Stimulated activated naive CD8-positive, alpha-beta T cell treated with anti-CD3 and anti-CD28 coated beads, Interleukin-15, amount 100 ng/mL, for 72 hours (primary cell): Measurements from ENCODE around the gene SBF1.
A peak's percentile ranks its signal among the peaks of the same experiment; 100 is the strongest.
"Not testable (repeated sequence)": the region's sequence is repeated elsewhere in the genome, so short reads cannot be mapped to it uniquely, and the experiment has no call there.

Experiments
- ATAC-seq: fragments of 150-1000 bp; cut with Tn5 transposase; 2 replicates; pipeline ENCODE4 v1.10.0; 2021; ENCODE audit warnings: mild to moderate bottlenecking, moderate library complexity
- DNase-seq, 2 donors: peaks; one replicate each; pipeline ENCODE4 v3.0.0; 2021 to 2022
- H3K27ac Mint-ChIP-seq, 2 donors: one replicate each; pipeline ENCODE4 v1.8.0; 2022; ENCODE audit warnings: mild to moderate bottlenecking in 2 of 2, mixed read lengths in 2 of 2, moderate library complexity in 2 of 2
- H3K27me3 Mint-ChIP-seq: one replicate; pipeline ENCODE4 v1.8.0; 2022; ENCODE audit warnings: mixed read lengths
- H3K4me1 Mint-ChIP-seq: one replicate; pipeline ENCODE4 v1.8.0; 2022; ENCODE audit warnings: mild to moderate bottlenecking, mixed read lengths
- H3K4me3 Mint-ChIP-seq, 2 donors: one replicate each; pipeline ENCODE4 v1.8.0; 2022; ENCODE audit warnings: mild to moderate bottlenecking in 2 of 2, mixed read lengths in 2 of 2, moderate library complexity in 1 of 2
- H3K9me3 Mint-ChIP-seq, 2 donors: one replicate each; pipeline ENCODE4 v1.8.0; 2022; ENCODE audit warnings: mixed read lengths in 2 of 2

The SBF1 gene

GRCh38 chr22:50474710-50475651 lies at the start of gene SBF1:
Gene SBF1 (minus strand): TSS chr22:50475035. CDS start chr22:50474840, 195 bp downstream.
- ATAC-seq = peak; percentile 70
- H3K4me3 Mint-ChIP-seq = peak within 1 kb of the TSS; percentile 91 to 98
- no peaks in the 10 kb centered on the region for H3K9me3 Mint-ChIP-seq
- H3K27ac Mint-ChIP-seq = peak within 1 kb of the TSS; percentile 51 to 92
- H3K4me1 Mint-ChIP-seq = peaks cover 60% of the 10 kb centered on the region
- H3K27me3 Mint-ChIP-seq = peaks cover 6% of the 10 kb centered on the region
- peak; percentile 87 to 89 for DNase-seq

- ATAC-seq (no peak), DNase-seq (peak in 1 of 2 donors; percentile 25)
- Mint-ChIP-seq H3K27ac (peak overlapping the region; percentile 91 to 96), H3K9me3 (no peaks in the 10 kb centered on the region), H3K4me3 (peak overlapping the region; percentile 88 to 95), H3K4me1 (peaks cover 55% of the 10 kb centered on the region), H3K27me3 (no peaks in the 10 kb centered on the region)
These were observed 49.2 kb upstream of the SBF1 start for GRCh38 chr22:50523806-50524675.

GRCh38 chr22:50523458-50523805 lies 48.6 kb upstream of the SBF1 start:
- Mint-ChIP-seq H3K4me3 (peak overlapping the region in 1 of 2 donors; percentile 95), H3K9me3 (no peaks in the 10 kb centered on the region), H3K27me3 (no peaks in the 10 kb centered on the region), H3K4me1 (peaks cover 49% of the 10 kb centered on the region), H3K27ac (no peak overlapping the region)
- no peak for DNase-seq
- ATAC-seq = no peak

- Mint-ChIP-seq H3K4me3 (peak overlapping the region; percentile 24 to 26), H3K27ac (peak overlapping the region in 1 of 2 donors; percentile 89), H3K27me3 (no peaks in the 10 kb centered on the region), H3K4me1 (peaks cover 44% of the 10 kb centered on the region), H3K9me3 (no peaks in the 10 kb centered on the region)
- DNase-seq (peak in 1 of 2 donors; percentile 21), ATAC-seq (no peak)
These were observed 48.1 kb upstream of the SBF1 start for GRCh38 chr22:50522806-50523438.

- H3K9me3 Mint-ChIP-seq = no peaks in the 10 kb centered on the region
- DNase-seq (no peak), ATAC-seq (no peak)
- peak overlapping the region in 1 of 2 donors; percentile 17 for H3K4me3 Mint-ChIP-seq
- peaks cover 38% of the 10 kb centered on the region for H3K4me1 Mint-ChIP-seq
- no peaks in the 10 kb centered on the region for H3K27me3 Mint-ChIP-seq
- peak overlapping the region in 1 of 2 donors; percentile 95 for H3K27ac Mint-ChIP-seq
These were observed 47.5 kb upstream of the SBF1 start for GRCh38 chr22:50522208-50522805.

- peaks cover 32% of the 10 kb centered on the region for H3K4me1 Mint-ChIP-seq
- H3K27ac Mint-ChIP-seq = no peak overlapping the region
- no peak overlapping the region for H3K4me3 Mint-ChIP-seq
- H3K9me3 Mint-ChIP-seq = no peaks in the 10 kb centered on the region
- DNase-seq = no peak
- H3K27me3 Mint-ChIP-seq = no peaks in the 10 kb centered on the region
- no peak for ATAC-seq
These were observed 46.9 kb upstream of the SBF1 start for GRCh38 chr22:50521710-50522109.

GRCh38 chr22:50520826-50521453 lies 46.1 kb upstream of the SBF1 start:
- ATAC-seq (no peak), DNase-seq (no peak)
- Mint-ChIP-seq H3K9me3 (no peaks in the 10 kb centered on the region), H3K4me1 (peaks cover 33% of the 10 kb centered on the region), H3K4me3 (no peak overlapping the region), H3K27ac (no peak overlapping the region), H3K27me3 (no peaks in the 10 kb centered on the region)

GRCh38 chr22:50520184-50520583 lies 45.3 kb upstream of the SBF1 start:
- not testable (repeated sequence) for H3K27ac Mint-ChIP-seq, H3K9me3 Mint-ChIP-seq

GRCh38 chr22:50519151-50519550 lies 44.3 kb upstream of the SBF1 start:
- no peak for DNase-seq

More at GRCh38 chr22:50520184-50520583, 45.3 kb upstream of the SBF1 start:
- DNase-seq, ATAC-seq, H3K27me3 Mint-ChIP-seq, H3K4me3 Mint-ChIP-seq: not testable (repeated sequence)
- H3K4me1 Mint-ChIP-seq = peaks cover 37% of the 10 kb centered on the region

GRCh38 chr22:50518606-50519005 lies 43.8 kb upstream of the SBF1 start:
- Mint-ChIP-seq H3K9me3 (no peaks in the 10 kb centered on the region), H3K27me3 (no peaks in the 10 kb centered on the region)
- no peak for DNase-seq

More at GRCh38 chr22:50519151-50519550, 44.3 kb upstream of the SBF1 start:
- Mint-ChIP-seq H3K9me3 (no peaks in the 10 kb centered on the region), H3K4me1 (peaks cover 37% of the 10 kb centered on the region), H3K4me3 (no peak overlapping the region), H3K27ac (peak overlapping the region in 1 of 2 donors; percentile 37), H3K27me3 (no peaks in the 10 kb centered on the region)
- no peak for ATAC-seq

GRCh38 chr22:50517495-50518260 lies 42.8 kb upstream of the SBF1 start:
- Mint-ChIP-seq H3K27ac (peak overlapping the region in 1 of 2 donors; percentile 59), H3K4me3 (no peak overlapping the region), H3K4me1 (peaks cover 37% of the 10 kb centered on the region)

More at GRCh38 chr22:50518606-50519005, 43.8 kb upstream of the SBF1 start:
- Mint-ChIP-seq H3K27ac (peak overlapping the region in 1 of 2 donors; percentile 12), H3K4me3 (no peak overlapping the region), H3K4me1 (peaks cover 37% of the 10 kb centered on the region)
- no peak for ATAC-seq

GRCh38 chr22:50516891-50517290 lies 42.1 kb upstream of the SBF1 start:
- peak overlapping the region in 1 of 2 donors; percentile 27 for H3K27ac Mint-ChIP-seq
- H3K4me1 Mint-ChIP-seq = peaks cover 41% of the 10 kb centered on the region
- no peak overlapping the region for H3K4me3 Mint-ChIP-seq
- H3K27me3 Mint-ChIP-seq = no peaks in the 10 kb centered on the region
- H3K9me3 Mint-ChIP-seq = no peaks in the 10 kb centered on the region
- DNase-seq = no peak
- no peak for ATAC-seq

More at GRCh38 chr22:50517495-50518260, 42.8 kb upstream of the SBF1 start:
- no peak for ATAC-seq
- no peak for DNase-seq
- Mint-ChIP-seq H3K9me3 (no peaks in the 10 kb centered on the region), H3K27me3 (no peaks in the 10 kb centered on the region)

GRCh38 chr22:50516068-50516467 lies 41.2 kb upstream of the SBF1 start:
- Mint-ChIP-seq H3K4me3 (no peak overlapping the region), H3K27me3 (no peaks in the 10 kb centered on the region), H3K27ac (peak overlapping the region in 1 of 2 donors; percentile 4), H3K4me1 (peaks cover 45% of the 10 kb centered on the region), H3K9me3 (no peaks in the 10 kb centered on the region)
- no peak for DNase-seq
- ATAC-seq = no peak

- DNase-seq = no peak
- Mint-ChIP-seq H3K4me3 (no peak overlapping the region), H3K27me3 (no peaks in the 10 kb centered on the region), H3K9me3 (no peaks in the 10 kb centered on the region), H3K4me1 (peaks cover 59% of the 10 kb centered on the region), H3K27ac (peak overlapping the region in 1 of 2 donors; percentile 83)
- ATAC-seq = no peak
These were observed 38.3 kb upstream of the SBF1 start for GRCh38 chr22:50513175-50513574.
